HepG2 (cell line): ENCODE data around the gene ZBTB44. TPM values are rescaled to one million over a fixed set of nuclear protein-coding genes. Genes with fewer than 3 reads are reported as not detected.

Experiments used
- ATAC-seq: fragments of 200-7000 bp; cut with Tn5 transposase; 3 replicates; pipeline ENCODE4 v1.9.1; 2020; ENCODE audit warnings: mild to moderate bottlenecking, moderate library complexity
- BruUV-seq: library from RNA; stranded (reverse); fragments of 400-500 nt; replicated peaks from 2 replicates; lab custom pipeline; 2021; lab: Mats Ljungman, UMichigan
- CTCF ChIA-PET: fragments of 300-600 bp; formaldehyde crosslinking; extraction: SDS; loops from one replicate; lab custom pipeline; 2021; ENCODE audit warnings: low total read pairs, inconsistent platforms, low intra/inter-chr PET ratio; lab: Yijun Ruan, JAX
- POLR2A ChIA-PET: fragments of 350-600 bp; sonication (Branson Sonifier 250); formaldehyde crosslinking; loops from one replicate; lab custom pipeline; 2020; ENCODE audit warnings: antibody characterized with exemption, inconsistent platforms; lab: Yijun Ruan, JAX
- DNase-seq: peaks from one replicate; pipeline ENCODE4 v3.0.0-alpha.2; 2015; ENCODE audit warnings: low spot score
- FAIRE-seq: peaks from 3 replicates; lab custom pipeline; 2011; peaks lifted over from hg19 to GRCh38; lab: Jason Lieb, UNC
- H2AFZ ChIP-seq: one replicate; pipeline ENCODE4 v1.6.1; 2011; ENCODE audit warnings: low read length, inconsistent platforms
- H3K27ac ChIP-seq: fragments of 300-600 bp; 3 replicates; pipeline ENCODE4 v1.8.0; 2011; ENCODE audit warnings: mixed run types, mild to moderate bottlenecking, mixed read lengths, low read length, inconsistent platforms; ENCODE audit not compliant: insufficient read depth; ENCODE audit errors: extremely low read length
- H3K27me3 ChIP-seq, 2 experiments: fragments of 200-600 bp in 1 of 2; 2 replicates in 1 of 2; 3 replicates in 1 of 2; pipeline versions ENCODE4 v1.6.0 to v1.8.0; 2011; ENCODE audit warnings: low read length in 2 of 2, mild to moderate bottlenecking in 2 of 2, moderate library complexity in 2 of 2, inconsistent platforms in 1 of 2; ENCODE audit not compliant: insufficient read depth in 2 of 2, control insufficient read depth in 1 of 2
- H3K36me3 ChIP-seq, 2 experiments: fragments of 200-600 bp in 1 of 2; replicated peaks in 1 of 2; 2 replicates in 1 of 2; 3 replicates in 1 of 2; pipeline versions ENCODE4 v1.5.1 to v1.8.0; 2011; ENCODE audit warnings: low read length in 2 of 2, inconsistent platforms in 1 of 2; ENCODE audit not compliant: insufficient read depth in 2 of 2, control insufficient read depth in 1 of 2
- H3K4me1 ChIP-seq: 2 replicates; pipeline ENCODE4 v1.5.1; 2012; ENCODE audit warnings: low read length, inconsistent platforms; ENCODE audit not compliant: insufficient read depth
- H3K4me2 ChIP-seq: 2 replicates; pipeline ENCODE4 v1.6.0; 2011; ENCODE audit warnings: low read depth, low read length, inconsistent platforms
- H3K4me3 ChIP-seq, 3 experiments: fragments of 200-600 bp in 1 of 3; sonication (generic), shearing (Covaris generic) in 1 of 3; replicated peaks in 1 of 3; 2 replicates each; pipeline ENCODE4 v1.5.1; 2011 to 2016; ENCODE audit warnings: low read length in 3 of 3, inconsistent platforms in 2 of 3, low read depth in 2 of 3, mild to moderate bottlenecking in 2 of 3, control low read depth in 1 of 3, mixed read lengths in 1 of 3; ENCODE audit not compliant: insufficient read depth in 1 of 3
- H3K79me2 ChIP-seq: one replicate; pipeline ENCODE4 v1.6.1; 2011; ENCODE audit warnings: low read length, inconsistent platforms; ENCODE audit not compliant: insufficient read depth
- H3K9ac ChIP-seq: 2 replicates; pipeline ENCODE4 v1.6.0; 2011; ENCODE audit warnings: mild to moderate bottlenecking, low read depth, low read length, inconsistent platforms; ENCODE audit not compliant: insufficient read depth
- H3K9me3 ChIP-seq: 2 replicates; pipeline ENCODE4 v1.5.1; 2012; ENCODE audit warnings: mild to moderate bottlenecking, low read length
- H4K20me1 ChIP-seq: 2 replicates; pipeline ENCODE4 v1.6.0; 2011; ENCODE audit warnings: inconsistent platforms, mild to moderate bottlenecking, low read length, moderate library complexity; ENCODE audit not compliant: insufficient read depth
- ARID5B ChIP-seq: IDR thresholded peaks from 2 replicates; pipeline ENCODE4 v1.4.0; 2020; ENCODE audit warnings: mild to moderate bottlenecking, missing genetic modification reagents
- EHMT2 ChIP-seq: fragments of 200-600 bp; sonication (generic); IDR thresholded peaks from 2 replicates; pipeline ENCODE4 v1.7.0; 2017; ENCODE audit warnings: antibody characterized with exemption, low read depth, low read length, borderline replicate concordance
- HES4 ChIP-seq: sonication (generic); formaldehyde crosslinking; IDR thresholded peaks from 2 replicates; pipeline ENCODE4 v1.9.0; 2021; ENCODE audit warnings: mild to moderate bottlenecking, missing genetic modification reagents, borderline replicate concordance
- HNRNPL ChIP-seq: fragments of 200-400 bp; formaldehyde crosslinking; IDR thresholded peaks from 2 replicates; pipeline ENCODE4 v1.6.1; 2017; ENCODE audit warnings: mild to moderate bottlenecking, low read depth, low read length
- NR0B2 ChIP-seq: sonication (generic); formaldehyde crosslinking; IDR thresholded peaks from 2 replicates; pipeline ENCODE4 v1.4.0; 2020; ENCODE audit warnings: mild to moderate bottlenecking, missing genetic modification reagents
- SMAD9 ChIP-seq: sonication (generic); formaldehyde crosslinking; IDR thresholded peaks from 2 replicates; pipeline ENCODE4 v1.5.1; 2020; ENCODE audit warnings: mild to moderate bottlenecking, missing genetic modification reagents
- SP4 ChIP-seq: sonication (generic); formaldehyde crosslinking; IDR thresholded peaks from 2 replicates; pipeline ENCODE4 v1.8.1; 2023; ENCODE audit warnings: mild to moderate bottlenecking, missing genetic modification reagents
- SUZ12 ChIP-seq: fragments of 150-350 bp; IDR thresholded peaks from 2 replicates; pipeline ENCODE4 v1.6.1; 2014; ENCODE audit warnings: low read depth, low read length
- ZFP37 ChIP-seq: sonication (generic); formaldehyde crosslinking; IDR thresholded peaks from 2 replicates; pipeline ENCODE4 v1.4.0; 2020; ENCODE audit warnings: missing genetic modification reagents, borderline replicate concordance
- ZNF256 ChIP-seq: sonication (generic); formaldehyde crosslinking; conservative IDR thresholded peaks from 2 replicates; pipeline ENCODE4 v1.4.0; 2020; ENCODE audit warnings: missing genetic modification reagents
- ZNF34 ChIP-seq: sonication (generic); formaldehyde crosslinking; IDR thresholded peaks from 2 replicates; pipeline ENCODE4 v1.4.0; 2020; ENCODE audit warnings: mild to moderate bottlenecking, missing genetic modification reagents, borderline replicate concordance
- ZNF383 ChIP-seq: sonication (generic); formaldehyde crosslinking; IDR thresholded peaks from 2 replicates; pipeline ENCODE4 v1.4.0; 2020; ENCODE audit warnings: missing genetic modification reagents, mild to moderate bottlenecking, borderline replicate concordance
- ZNF512 ChIP-seq: sonication (generic); formaldehyde crosslinking; IDR thresholded peaks from 2 replicates; pipeline ENCODE4 v1.4.0; 2020; ENCODE audit warnings: mild to moderate bottlenecking, missing genetic modification reagents
- ZNF547 ChIP-seq: sonication (generic); formaldehyde crosslinking; IDR thresholded peaks from 2 replicates; pipeline ENCODE4 v1.5.1; 2020; ENCODE audit warnings: mild to moderate bottlenecking, missing genetic modification reagents
- ZNF570 ChIP-seq: sonication (generic); formaldehyde crosslinking; IDR thresholded peaks from 2 replicates; pipeline ENCODE4 v1.4.0; 2020; ENCODE audit warnings: mild to moderate bottlenecking, missing genetic modification reagents, borderline replicate concordance
- WGBS: methylation state at CpG from one replicate; pipeline ENCODE4 v1.1.6; 2017; ENCODE audit warnings: low lambda C conversion rate; 5-methylcytosine and 5-hydroxymethylcytosine counted together
- in situ Hi-C: cut with HindIII; loops from 2 replicates; pipeline ENCODE4 v1.10.0; 2017; ENCODE audit warnings: low pct_unique_long_range_greater_than_20kb; ENCODE audit not compliant: extremely low pct_ligation_motif_present
- intact Hi-C: fragments of 100-400 bp; cut with micrococcal nuclease; formaldehyde crosslinking; loops from one replicate; pipeline ENCODE4 v1.10.0; 2022; ENCODE audit not compliant: unreplicated experiment
- polyA plus RNA-seq, 8 experiments: library from polyadenylated mRNA; depleted of rRNA in 3 of 8; stranded (reverse) in 7 of 8; unstranded in 1 of 8; fragments of >200 nt; fragmentation: Illumina TruSeq in 4 of 8; extraction: Trizol in 4 of 8; gene quantifications; 2 replicates each; pipeline versions ENCODE4 v1.2.1 to v1.2.3, GENCODE V29; 2011 to 2016; ENCODE audit warnings: low read depth in 4 of 8, missing spikeins in 1 of 8, mixed read lengths in 1 of 8; ENCODE audit not compliant: insufficient read depth in 1 of 8
- total RNA-seq, 5 experiments: library from RNA; depleted of rRNA; stranded (reverse); fragments of >200 nt; fragmentation: Illumina TruSeq; extraction: Trizol; gene quantifications; 2 replicates each; pipeline ENCODE4 v1.2.3, GENCODE V29; 2016; ENCODE audit warnings: low read depth in 1 of 5

ZBTB44 gene
- total and polyA plus RNA-seq, 2 of the 13 experiments (the other 11 are each of a cell fraction or from before 2014, with no cell fraction given): 22.8 to 23.6 TPM

GRCh38 chr11:130204703-130205095, 110.0 kb downstream of the ZBTB44 start:
- H2AFZ ChIP-seq: no peak overlapping the region
- in situ Hi-C loops: loop anchor here (25.0 kb wide), 1 partner anchor 683 kb away; no protein-coding TSS in a partner anchor
- FAIRE-seq: no peak

More at GRCh38 chr11:130204703-130205095, 110.0 kb downstream of the ZBTB44 start:
- no peak overlapping the region for H3K9ac ChIP-seq
- no peaks in the 10 kb centered on the region for H3K9me3 ChIP-seq
- ATAC-seq (no peak), DNase-seq (no peak)
- no peak overlapping the region for H3K27ac ChIP-seq
- intact Hi-C loops: no loop called here
- no peaks in the 10 kb centered on the region for H3K36me3 ChIP-seq
- no peaks in the 10 kb centered on the region for H3K79me2 ChIP-seq
- H3K4me2 ChIP-seq: no peak overlapping the region
- ChIA-PET POLR2A (no interaction called here), CTCF (no interaction called here)
- no peaks in the 10 kb centered on the region for H3K27me3 ChIP-seq
- H4K20me1 ChIP-seq: no peaks in the 10 kb centered on the region
- WGBS: 93% methylated on average over 11 of the region's 11 CpGs
- no peak overlapping the region for H3K4me3 ChIP-seq
- no peaks in the 10 kb centered on the region for H3K4me1 ChIP-seq
- no TSS peak for BruUV-seq
- TF ChIP-seq ZNF256 (CRISPR knock-in tag) (no peak), ARID5B (CRISPR knock-in tag) (no peak), HES4 (CRISPR knock-in tag) (no peak), ZFP37 (CRISPR knock-in tag) (no peak), ZNF383 (CRISPR knock-in tag) (no peak), SMAD9 (CRISPR knock-in tag) (no peak), ZNF570 (CRISPR knock-in tag) (no peak), ZNF547 (CRISPR knock-in tag) (no peak), ZNF34 (CRISPR knock-in tag) (no peak), SUZ12 (no peak), NR0B2 (CRISPR knock-in tag) (no peak), SP4 (CRISPR knock-in tag) (no peak), HNRNPL (no peak), EHMT2 (no peak), ZNF512 (CRISPR knock-in tag) (no peak)
